Keratinocyte (primary cell): Measurements from ENCODE around the gene MAST2. TPM values are rescaled to one million over a fixed set of nuclear protein-coding genes. Genes with fewer than 3 reads are reported as not detected.

Experiments used
- DNase-seq: peaks from one replicate; pipeline ENCODE4 v3.0.0-alpha.2; 2011; ENCODE audit warnings: low read depth, missing footprints, low spot score
- FAIRE-seq: peaks from 2 replicates; lab custom pipeline; 2011; peaks lifted over from hg19 to GRCh38; lab: Jason Lieb, UNC
- H2AFZ ChIP-seq: 2 replicates; pipeline ENCODE4 v1.6.0; 2012; ENCODE audit warnings: low read length, control low read depth, inconsistent platforms; ENCODE audit not compliant: control insufficient read depth
- H3K27ac ChIP-seq: 2 replicates; pipeline ENCODE4 v1.5.1; 2011; ENCODE audit warnings: low read length; ENCODE audit not compliant: control insufficient read depth, insufficient read depth
- H3K27me3 ChIP-seq: 3 replicates; pipeline ENCODE4 v1.6.0; 2011; ENCODE audit warnings: low read length; ENCODE audit not compliant: control insufficient read depth, insufficient read depth; ENCODE audit errors: extremely low read depth
- H3K36me3 ChIP-seq, 2 experiments: 2 replicates in 1 of 2; 3 replicates in 1 of 2; pipeline ENCODE4 v1.5.1; 2011; ENCODE audit warnings: low read length in 2 of 2, mild to moderate bottlenecking in 1 of 2; ENCODE audit not compliant: control insufficient read depth in 2 of 2, insufficient read depth in 2 of 2; ENCODE audit errors: extremely low read depth in 1 of 2
- H3K4me1 ChIP-seq: 3 replicates; pipeline ENCODE4 v1.5.1; 2011; ENCODE audit warnings: low read length; ENCODE audit not compliant: control insufficient read depth, insufficient read depth; ENCODE audit errors: extremely low read depth
- H3K4me2 ChIP-seq: 3 replicates; pipeline ENCODE4 v1.6.0; 2011; ENCODE audit warnings: low read depth, low read length; ENCODE audit not compliant: control insufficient read depth, insufficient read depth; ENCODE audit errors: extremely low read depth
- H3K4me3 ChIP-seq, 3 experiments: fragments of 200-600 bp in 1 of 3; sonication (generic) in 1 of 3; 2 replicates in 2 of 3; 3 replicates in 1 of 3; pipeline ENCODE4 v1.5.1; 2011 to 2016; ENCODE audit warnings: low read length in 3 of 3, mild to moderate bottlenecking in 3 of 3, control low read depth in 2 of 3, inconsistent platforms in 1 of 3, low read depth in 1 of 3, mixed read lengths in 1 of 3, mixed run types in 1 of 3, moderate library complexity in 1 of 3; ENCODE audit not compliant: control insufficient read depth in 2 of 3, insufficient read depth in 2 of 3; ENCODE audit errors: extremely low read depth in 1 of 3
- H3K79me2 ChIP-seq: 2 replicates; pipeline ENCODE4 v1.6.0; 2012; ENCODE audit warnings: low read length; ENCODE audit not compliant: control insufficient read depth, insufficient read depth
- H3K9ac ChIP-seq: 3 replicates; pipeline ENCODE4 v1.6.0; 2011; ENCODE audit warnings: low read length; ENCODE audit not compliant: control insufficient read depth, insufficient read depth; ENCODE audit errors: extremely low read depth
- H3K9me1 ChIP-seq: 3 replicates; pipeline ENCODE4 v1.6.0; 2011; ENCODE audit warnings: low read length; ENCODE audit not compliant: control insufficient read depth, insufficient read depth; ENCODE audit errors: extremely low read depth
- H3K9me3 ChIP-seq: 2 replicates; pipeline ENCODE4 v1.5.1; 2012; ENCODE audit warnings: low read depth, low read length; ENCODE audit not compliant: control insufficient read depth
- H4K20me1 ChIP-seq: 3 replicates; pipeline ENCODE4 v1.6.0; 2011; ENCODE audit warnings: low read length; ENCODE audit not compliant: control insufficient read depth, insufficient read depth; ENCODE audit errors: extremely low read depth
- EZH2 ChIP-seq: IDR thresholded peaks from one replicate; pipeline ENCODE4 v1.6.1; 2012; ENCODE audit warnings: inconsistent platforms, mild to moderate bottlenecking, low read length, moderate library complexity
- dilution Hi-C: fragments of 300-500 bp; cut with MboI; formaldehyde crosslinking; loops from one replicate; pipeline ENCODE4 v1.7.0; 2020; ENCODE audit warnings: low sequenced_read_pairs; ENCODE audit not compliant: extremely low pct_ligation_motif_present
- polyA plus RNA-seq, 5 experiments: library from polyadenylated mRNA; depleted of rRNA in 3 of 5; stranded (reverse) in 3 of 5; stranded (forward) in 1 of 5; unstranded in 1 of 5; fragments of >200 nt; gene quantifications; 1 replicate in 1 of 5; 2 replicates in 3 of 5; 3 replicates in 1 of 5; pipeline versions ENCODE4 v1.2.1 to v1.2.3, GENCODE V29; 2011 to 2012; ENCODE audit warnings: missing spikeins in 2 of 5, low read depth in 1 of 5, low replicate concordance in 1 of 5
- TF ChIP-seq, protein P1 (sequence below), 3 experiments: IDR thresholded peaks in 1 of 3; conservative IDR thresholded peaks in 1 of 3; optimal IDR thresholded peaks in 1 of 3; 2 replicates in 2 of 3; 3 replicates in 1 of 3; pipeline versions ENCODE3 to v1.5.1; 2011; ENCODE audit warnings: low read length in 3 of 3, mild to moderate bottlenecking in 3 of 3, moderate library complexity in 2 of 3, control low read depth in 1 of 3, inconsistent platforms in 1 of 3; ENCODE audit not compliant: insufficient read depth in 2 of 3; ENCODE audit errors: extremely low read depth in 1 of 3

The MAST2 gene
- polyA plus RNA-seq, 1 donor (not counting 4 experiments of a cell fraction or from before 2014, with no cell fraction given): 12.2 TPM

DNA sequence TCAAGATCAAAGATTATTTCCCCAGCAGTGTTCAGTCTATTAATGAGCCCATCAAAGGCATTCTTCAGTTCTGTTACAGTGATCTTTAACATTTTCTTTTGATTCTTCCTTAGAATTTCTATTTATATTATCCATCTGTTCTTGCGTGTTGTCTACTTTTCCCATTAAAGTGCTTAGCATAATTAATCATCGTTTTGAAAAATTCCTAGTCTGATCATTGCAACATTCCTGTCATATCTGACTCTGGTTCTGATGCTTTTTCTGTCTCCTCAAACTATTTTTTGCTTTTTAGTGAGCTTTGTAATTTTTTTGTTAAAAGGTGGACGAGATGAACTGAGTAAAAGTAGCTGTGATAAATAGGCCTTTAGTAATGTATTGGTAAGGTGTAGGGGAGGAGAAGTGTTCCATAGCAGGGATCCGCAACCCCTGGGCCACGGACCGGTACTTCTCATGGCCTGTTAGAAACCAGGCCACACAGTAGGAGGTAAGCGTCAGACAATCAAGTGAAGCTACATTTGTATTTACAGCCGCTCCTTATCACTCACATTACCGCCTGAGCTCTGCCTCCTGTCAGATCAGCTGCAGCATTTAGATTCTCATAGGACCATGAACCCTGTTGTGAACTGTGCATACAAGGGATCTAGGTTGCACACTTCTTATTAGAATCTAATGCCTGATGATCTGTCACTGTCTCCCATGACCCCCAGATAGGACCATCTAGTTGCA is 165.7 kb downstream of the MAST2 start:
- Histone ChIP-seq H3K27ac (no peak overlapping the region), H3K9me3 (no peaks in the 10 kb centered on the region), H3K79me2 (no peaks in the 10 kb centered on the region), H3K4me2 (no peak overlapping the region), H3K4me3 (no peak overlapping the region), H3K9me1 (no peaks in the 10 kb centered on the region), H3K4me1 (no peaks in the 10 kb centered on the region), H3K9ac (no peak overlapping the region), H2AFZ (no peak overlapping the region), H4K20me1 (no peaks in the 10 kb centered on the region), H3K27me3 (no peaks in the 10 kb centered on the region), H3K36me3 (peaks cover 3 to 7% of the 10 kb centered on the region in 2 experiments)
- dilution Hi-C loops: no loop called here
- no peak for DNase-seq
- no peak for TF ChIP-seq EZH2
- TF ChIP-seq, protein P1, sequence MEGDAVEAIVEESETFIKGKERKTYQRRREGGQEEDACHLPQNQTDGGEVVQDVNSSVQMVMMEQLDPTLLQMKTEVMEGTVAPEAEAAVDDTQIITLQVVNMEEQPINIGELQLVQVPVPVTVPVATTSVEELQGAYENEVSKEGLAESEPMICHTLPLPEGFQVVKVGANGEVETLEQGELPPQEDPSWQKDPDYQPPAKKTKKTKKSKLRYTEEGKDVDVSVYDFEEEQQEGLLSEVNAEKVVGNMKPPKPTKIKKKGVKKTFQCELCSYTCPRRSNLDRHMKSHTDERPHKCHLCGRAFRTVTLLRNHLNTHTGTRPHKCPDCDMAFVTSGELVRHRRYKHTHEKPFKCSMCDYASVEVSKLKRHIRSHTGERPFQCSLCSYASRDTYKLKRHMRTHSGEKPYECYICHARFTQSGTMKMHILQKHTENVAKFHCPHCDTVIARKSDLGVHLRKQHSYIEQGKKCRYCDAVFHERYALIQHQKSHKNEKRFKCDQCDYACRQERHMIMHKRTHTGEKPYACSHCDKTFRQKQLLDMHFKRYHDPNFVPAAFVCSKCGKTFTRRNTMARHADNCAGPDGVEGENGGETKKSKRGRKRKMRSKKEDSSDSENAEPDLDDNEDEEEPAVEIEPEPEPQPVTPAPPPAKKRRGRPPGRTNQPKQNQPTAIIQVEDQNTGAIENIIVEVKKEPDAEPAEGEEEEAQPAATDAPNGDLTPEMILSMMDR (optimal IDR thresholded peaks at IDR 0.05 in 1 of 3, IDR thresholded peaks at IDR 0.05 in 1 of 3, conservative IDR thresholded peaks at IDR 0.05 in 1 of 3; ENCODE audit: extremely low read depth in 1 of 3, insufficient read depth in 2 of 3, low read length in 3 of 3): no peak
- FAIRE-seq: no peak

DNA sequence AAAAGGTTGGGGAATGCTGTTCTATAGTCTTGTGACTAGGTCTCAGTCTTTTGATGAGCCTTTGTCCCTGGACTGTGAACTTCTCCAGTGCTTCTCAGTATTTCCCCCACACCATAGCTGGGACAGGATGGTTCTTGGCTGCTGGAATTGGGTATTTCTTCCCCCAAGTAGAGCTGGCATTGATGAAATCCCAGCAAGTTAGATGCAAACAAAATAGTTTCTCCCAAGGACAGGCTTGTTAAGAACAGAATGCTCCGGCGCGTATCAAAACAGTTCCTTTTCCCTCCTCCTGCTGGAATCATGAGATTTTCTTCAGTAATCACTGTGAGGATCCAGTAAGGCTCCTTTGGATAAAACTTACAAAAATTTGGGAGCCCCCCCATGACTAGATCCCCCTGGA is 166.5 kb downstream of the MAST2 start:
- H3K4me2 ChIP-seq: no peak overlapping the region
- no peak overlapping the region for H3K9ac ChIP-seq
- dilution Hi-C loops: no loop called here
- peaks cover 6% of the 10 kb centered on the region for H3K4me1 ChIP-seq
- H4K20me1 ChIP-seq: no peaks in the 10 kb centered on the region
- H3K9me3 ChIP-seq: no peaks in the 10 kb centered on the region
- no peak overlapping the region for H2AFZ ChIP-seq
- TF ChIP-seq, protein P1 (optimal IDR thresholded peaks at IDR 0.05 in 1 of 3, IDR thresholded peaks at IDR 0.05 in 1 of 3, conservative IDR thresholded peaks at IDR 0.05 in 1 of 3; ENCODE audit: extremely low read depth in 1 of 3, insufficient read depth in 2 of 3, low read length in 3 of 3): no peak
- no peak for TF ChIP-seq EZH2
- no peak overlapping the region for H3K27ac ChIP-seq
- no peaks in the 10 kb centered on the region for H3K9me1 ChIP-seq
- H3K27me3 ChIP-seq: no peaks in the 10 kb centered on the region
- H3K4me3 ChIP-seq: no peak overlapping the region
- H3K36me3 ChIP-seq: peaks cover 3 to 7% of the 10 kb centered on the region in 2 experiments
- DNase-seq (no peak), FAIRE-seq (no peak)
- no peaks in the 10 kb centered on the region for H3K79me2 ChIP-seq
